Thyroid gland (tissue), 4 donors: ENCODE measurements around the gene DOP1B.

Source experiments
- POLR2A ChIP-seq, 2 donors: fragments of 450-650 bp; IDR thresholded peaks; one replicate each; pipeline ENCODE4 v1.6.1; 2017; ENCODE audit warnings: antibody characterized with exemption in 2 of 2, mild to moderate bottlenecking in 2 of 2, moderate library complexity in 1 of 2
- TF ChIP-seq, protein P1 (sequence below), 6 experiments: fragments of 200-600 bp in 3 of 6; fragments of 450-650 bp in 3 of 6; sonication (generic) in 3 of 6; IDR thresholded peaks; one replicate each; pipeline ENCODE4 v1.5.1; 2016 to 2019; ENCODE audit warnings: antibody characterized with exemption in 6 of 6, mild to moderate bottlenecking in 2 of 6, inconsistent platforms in 1 of 6, moderate library complexity in 1 of 6

DNA sequence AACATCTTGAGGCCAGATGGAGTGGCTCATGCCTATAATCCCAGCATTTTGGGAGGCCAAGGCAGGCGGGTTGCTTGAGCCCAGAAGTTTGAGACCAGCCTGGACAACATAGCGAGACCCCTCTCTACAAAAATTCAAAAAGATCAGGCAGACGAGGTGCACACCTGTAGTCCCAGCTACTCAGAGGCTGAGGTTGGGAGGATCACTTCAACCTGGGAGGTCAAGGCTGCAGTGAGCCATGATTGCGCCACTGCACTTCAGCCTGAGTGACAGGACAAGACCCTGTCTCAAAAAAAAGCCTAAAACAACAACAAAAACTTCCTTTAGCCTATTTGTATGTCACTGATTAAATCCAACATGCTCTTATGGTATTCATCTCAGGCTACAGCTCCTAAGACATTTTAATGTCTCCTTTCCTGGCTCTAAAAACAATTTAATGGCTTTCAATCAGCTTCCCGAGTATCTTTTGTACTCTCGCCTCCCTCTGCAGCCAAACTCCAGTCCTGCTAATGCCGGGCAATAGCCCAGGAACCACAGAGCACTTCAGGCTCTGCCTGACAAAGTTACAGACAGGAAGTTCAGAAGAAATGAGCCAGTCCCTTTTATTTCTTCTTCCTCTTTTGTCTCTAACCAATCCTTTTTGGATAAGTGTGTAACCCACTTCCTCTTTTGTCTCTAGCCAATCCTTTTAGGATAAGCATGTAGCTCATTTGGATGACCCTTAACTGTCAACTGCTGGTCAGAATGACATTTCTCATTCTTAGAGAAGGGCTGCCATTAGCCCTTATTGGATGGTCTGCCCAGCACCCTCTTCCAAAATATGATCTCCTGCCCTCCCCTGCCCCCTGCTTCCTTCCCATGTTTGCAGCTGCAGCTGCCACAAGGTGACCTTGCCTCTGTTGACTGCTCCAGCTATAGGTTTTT lies 6.6 kb upstream of the DOP1B start:
- TF ChIP-seq, protein P1, sequence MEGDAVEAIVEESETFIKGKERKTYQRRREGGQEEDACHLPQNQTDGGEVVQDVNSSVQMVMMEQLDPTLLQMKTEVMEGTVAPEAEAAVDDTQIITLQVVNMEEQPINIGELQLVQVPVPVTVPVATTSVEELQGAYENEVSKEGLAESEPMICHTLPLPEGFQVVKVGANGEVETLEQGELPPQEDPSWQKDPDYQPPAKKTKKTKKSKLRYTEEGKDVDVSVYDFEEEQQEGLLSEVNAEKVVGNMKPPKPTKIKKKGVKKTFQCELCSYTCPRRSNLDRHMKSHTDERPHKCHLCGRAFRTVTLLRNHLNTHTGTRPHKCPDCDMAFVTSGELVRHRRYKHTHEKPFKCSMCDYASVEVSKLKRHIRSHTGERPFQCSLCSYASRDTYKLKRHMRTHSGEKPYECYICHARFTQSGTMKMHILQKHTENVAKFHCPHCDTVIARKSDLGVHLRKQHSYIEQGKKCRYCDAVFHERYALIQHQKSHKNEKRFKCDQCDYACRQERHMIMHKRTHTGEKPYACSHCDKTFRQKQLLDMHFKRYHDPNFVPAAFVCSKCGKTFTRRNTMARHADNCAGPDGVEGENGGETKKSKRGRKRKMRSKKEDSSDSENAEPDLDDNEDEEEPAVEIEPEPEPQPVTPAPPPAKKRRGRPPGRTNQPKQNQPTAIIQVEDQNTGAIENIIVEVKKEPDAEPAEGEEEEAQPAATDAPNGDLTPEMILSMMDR (IDR thresholded peaks at IDR 0.05), result no peak
- no peak for TF ChIP-seq POLR2A (IDR thresholded peaks at IDR 0.05)
